Measurements from ENCODE around the gene KCNQ5.

KCNQ5 gene

DNA sequence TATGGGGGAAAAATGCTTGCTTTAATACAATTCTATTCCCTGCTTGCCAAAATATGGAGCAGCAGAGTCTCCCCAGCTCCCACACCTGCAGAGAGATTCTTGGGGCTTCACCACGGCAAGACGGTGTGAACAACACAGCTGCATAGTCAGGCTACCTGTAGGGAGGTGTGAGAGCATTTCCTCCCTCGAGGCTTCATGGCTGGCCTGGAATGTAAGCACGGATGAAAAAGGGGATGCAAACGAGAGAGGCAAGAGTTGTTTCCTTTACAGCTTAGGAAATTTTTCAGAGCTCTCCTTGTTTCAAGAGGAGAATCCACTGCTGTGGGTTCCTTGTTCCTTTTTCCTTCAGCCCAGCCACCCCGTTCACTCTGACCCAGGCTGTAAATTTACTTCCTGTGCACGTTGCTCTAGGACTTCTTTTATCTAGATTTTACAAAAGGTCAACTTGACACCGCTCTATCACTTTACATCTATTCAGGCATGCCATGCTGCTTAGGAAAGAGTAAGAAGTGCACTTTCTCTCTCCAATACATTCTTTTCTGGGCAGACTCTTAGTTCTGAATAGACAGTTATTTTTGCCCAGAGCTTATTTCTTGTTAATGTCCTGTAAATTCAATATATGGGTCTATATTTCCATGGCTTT lies 406.4 kb downstream of the KCNQ5 start:
- DNase-seq: no peak

DNA sequence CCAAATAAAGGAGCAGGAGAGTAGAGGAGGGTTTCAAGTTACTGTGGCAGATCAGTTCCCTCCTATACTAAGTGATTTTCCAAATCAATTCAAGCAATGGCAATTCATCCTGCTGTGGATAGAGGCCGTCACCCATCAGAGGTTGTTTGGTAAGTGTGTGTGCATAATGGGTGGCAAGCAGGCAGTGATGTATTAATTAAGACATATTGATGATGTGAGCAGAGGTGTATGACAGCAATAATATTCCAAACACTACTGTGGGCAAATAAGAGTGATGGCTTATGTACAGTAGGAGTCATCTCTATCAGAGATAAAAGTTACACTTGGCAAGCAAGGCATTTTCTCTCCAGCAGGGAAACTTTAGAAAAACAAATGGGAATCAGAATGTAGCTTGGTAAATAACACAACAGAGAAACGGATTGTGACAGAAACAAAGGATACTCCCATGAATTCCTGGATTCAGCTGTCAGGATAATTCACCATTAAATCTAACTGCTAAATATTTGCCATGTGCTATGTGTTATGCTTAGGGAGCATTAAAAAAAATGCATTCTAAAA lies 407.1 kb downstream of the KCNQ5 start:
- no peak for DNase-seq

DNA sequence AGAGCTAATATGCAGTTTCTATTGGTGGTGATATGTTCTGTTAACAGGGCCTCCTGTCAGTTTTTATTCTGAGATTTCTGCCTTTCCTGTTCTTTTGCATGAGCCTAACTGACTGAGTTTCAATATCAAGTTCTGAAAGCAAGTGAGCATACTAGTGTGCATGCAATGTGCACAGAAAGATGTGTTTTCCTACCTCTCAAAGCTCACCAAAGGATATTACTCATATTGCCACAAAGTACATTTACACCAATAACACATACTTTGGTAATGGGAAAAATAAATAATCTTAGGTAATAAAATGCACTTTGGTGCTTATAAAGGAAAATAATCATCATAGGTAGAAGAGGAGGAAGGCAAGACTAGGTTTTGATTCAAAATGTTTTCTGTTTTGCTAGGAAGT lies 408.4 kb downstream of the KCNQ5 start:
- no peak for DNase-seq

DNA sequence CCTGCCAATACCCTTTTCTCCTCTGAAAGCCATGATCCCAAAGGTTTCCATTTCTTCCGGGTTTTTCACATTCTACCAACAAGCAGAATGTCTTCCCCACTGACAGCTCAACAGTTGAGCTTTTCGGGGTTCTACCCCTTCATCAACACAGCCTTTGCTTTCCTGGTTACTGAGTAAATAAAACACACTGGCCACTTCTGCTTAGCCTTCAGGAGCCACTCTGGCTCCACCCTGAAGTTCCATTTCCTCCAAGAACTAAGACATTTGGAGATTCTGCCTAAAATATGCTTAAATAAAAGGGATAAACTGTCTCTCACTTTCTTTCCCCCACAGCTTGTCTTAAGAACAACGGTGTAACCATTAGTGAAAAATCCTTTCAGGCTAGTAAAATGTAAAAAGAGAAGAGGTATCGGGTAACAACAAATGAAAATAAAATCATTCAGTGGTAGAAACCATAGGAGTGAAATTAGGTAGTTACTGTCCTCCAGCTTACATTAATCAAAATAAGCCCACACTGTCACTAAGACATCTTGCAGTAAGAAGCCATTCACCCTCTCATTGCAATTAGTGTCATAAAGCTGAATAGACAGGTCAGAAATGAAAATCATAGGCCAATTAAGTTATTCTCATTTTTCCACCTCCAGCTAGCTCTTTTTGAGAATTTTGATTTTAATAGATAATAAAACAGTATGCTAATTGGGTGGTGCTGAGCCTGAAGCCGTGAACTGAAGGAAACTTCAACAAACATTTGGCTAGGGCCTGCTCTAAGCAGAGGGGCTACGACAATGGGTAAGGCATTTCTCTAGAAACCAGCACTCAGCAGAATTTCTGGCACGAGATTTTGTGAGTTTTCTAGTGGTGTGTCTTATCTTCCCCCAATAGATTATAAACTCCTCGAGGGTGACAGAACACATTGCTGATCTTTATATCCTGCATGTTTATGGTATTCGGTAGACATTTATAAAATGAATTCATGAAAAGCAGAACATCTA lies 409.2 kb downstream of the KCNQ5 start:
- DNase-seq: no peak

DNA sequence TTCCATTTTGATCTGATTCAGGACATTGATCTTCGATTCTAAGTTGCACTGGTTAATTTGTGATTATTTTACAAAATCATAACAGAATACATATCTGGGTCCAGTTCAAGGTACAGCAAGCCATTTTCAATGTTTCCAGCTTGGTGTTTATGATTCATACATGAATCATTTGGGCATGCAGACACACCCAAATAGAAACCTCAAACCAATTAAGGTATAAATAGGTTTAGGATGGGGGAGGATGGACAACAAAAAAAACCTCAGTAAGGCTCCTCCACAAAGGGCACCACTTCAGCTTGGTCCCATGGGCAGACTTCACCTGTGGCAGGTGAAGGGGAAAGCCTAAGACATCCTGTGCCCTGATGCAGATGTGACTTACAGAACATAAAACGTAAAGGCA lies 410.7 kb downstream of the KCNQ5 start:
- DNase-seq: no peak

DNA sequence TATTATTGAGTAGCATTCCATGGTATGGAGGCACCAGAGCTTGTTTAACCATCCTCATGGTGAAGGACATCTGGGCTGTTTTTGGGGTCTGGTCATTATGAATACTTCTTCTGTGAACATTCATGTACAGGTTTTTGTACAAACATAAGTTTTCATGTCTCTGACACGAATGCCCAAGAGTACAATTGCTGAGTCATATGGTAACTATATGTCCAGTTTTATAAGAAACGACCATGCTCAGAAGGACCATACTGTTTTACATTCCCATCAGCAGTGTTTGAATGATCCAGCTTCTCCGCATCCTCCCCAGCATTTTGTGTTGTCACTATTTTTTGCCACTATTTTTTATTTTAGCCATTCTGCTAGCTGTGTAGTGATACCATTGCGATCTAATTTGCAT lies 414.8 kb downstream of the KCNQ5 start:
- DNase-seq: no peak

DNA sequence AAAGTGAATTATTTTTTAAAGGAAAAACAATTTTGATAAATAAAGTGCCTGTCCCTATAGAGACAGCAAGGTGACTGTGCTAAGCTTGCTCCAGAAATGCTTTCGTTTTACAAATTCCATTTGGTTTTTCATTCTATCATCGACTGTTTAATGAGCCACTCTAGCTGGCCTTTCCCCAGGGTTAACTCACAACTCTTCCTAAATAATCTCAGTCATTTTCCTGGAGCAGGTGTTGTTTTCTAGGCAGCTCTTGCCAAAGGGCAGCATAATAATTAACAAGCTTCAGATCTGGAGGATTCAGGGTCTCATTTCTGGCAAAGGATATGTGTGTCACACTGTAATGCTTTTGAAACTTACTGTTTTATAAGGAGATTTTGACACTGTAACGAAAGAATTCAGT lies 419.2 kb downstream of the KCNQ5 start:
- no peak for DNase-seq

DNA sequence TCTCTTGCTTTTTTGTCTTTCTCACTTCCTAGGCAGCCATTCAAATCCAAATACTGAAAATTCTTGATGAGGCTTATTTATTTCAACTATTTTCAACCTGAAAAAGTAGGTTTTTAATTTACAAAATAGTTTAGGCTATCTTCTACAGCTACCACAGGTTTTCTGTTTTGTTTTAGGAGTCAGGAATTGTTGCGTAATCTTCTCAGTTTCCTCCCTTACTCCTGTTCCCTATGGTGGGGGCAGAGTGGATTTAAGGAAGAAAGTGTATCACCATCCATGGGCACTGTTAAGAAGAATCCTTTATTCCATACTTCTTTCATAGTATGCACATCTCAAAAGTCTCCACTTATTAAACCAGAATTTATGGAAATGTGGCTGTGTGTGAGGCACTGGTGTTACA lies 421.0 kb downstream of the KCNQ5 start:
- DNase-seq: no peak

DNA sequence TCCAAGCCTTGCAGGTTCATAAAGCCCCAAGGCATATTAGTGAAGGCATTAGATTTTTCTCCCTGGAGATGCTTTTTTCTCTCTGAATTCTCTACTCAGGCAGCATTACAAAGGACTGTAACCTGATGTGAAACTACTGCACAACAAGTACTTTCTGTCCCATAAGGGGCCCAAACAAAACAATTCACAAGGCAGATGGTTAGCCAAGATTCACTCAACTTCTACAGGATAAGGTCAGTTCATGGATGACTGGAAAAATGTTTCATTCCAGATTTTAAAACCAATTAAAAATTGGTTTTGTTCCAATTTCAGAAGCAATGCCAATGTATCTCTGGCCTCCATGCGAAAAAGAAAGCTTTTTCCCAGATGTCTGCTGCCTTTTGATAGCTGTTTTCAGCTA lies 421.6 kb downstream of the KCNQ5 start:
- DNase-seq: no peak

DNA sequence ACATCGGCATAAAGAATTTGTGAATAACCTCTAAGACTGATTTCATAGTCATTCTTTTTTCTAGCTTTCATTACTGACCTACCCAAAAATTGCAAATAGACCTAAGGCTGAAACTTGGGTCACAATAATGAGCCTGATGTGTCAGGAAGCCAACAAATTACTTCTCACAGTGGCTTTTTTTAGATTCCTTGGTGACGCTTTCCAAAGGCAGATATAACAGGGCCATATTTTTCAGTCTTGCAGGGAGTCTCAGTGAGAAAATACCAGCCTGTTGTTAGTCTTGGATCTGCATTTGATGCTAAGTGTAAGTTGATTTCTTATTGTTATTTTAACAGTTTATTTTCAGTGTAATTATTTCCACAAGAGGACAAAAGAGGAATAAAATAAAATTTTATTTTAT lies 423.7 kb downstream of the KCNQ5 start:
- DNase-seq: no peak

DNA sequence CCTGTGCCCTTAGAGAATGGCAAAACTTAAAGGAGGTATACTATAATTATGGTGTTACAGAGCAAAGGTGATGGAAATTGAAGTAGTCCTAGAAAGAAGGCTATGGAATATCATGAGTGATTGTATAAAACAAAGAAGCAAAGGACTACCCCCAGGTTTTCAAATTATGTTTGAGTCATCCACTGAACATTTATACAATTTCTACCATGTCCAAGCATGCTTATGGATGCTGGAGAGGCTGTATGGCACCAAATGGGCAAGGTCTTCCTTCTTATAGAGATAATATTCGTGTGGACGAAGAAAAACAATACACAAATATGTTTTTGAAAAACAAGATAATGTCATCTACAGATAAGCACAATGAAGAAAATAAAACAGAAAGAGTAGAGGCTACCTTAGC lies 425.9 kb downstream of the KCNQ5 start:
- DNase-seq: no peak

DNA sequence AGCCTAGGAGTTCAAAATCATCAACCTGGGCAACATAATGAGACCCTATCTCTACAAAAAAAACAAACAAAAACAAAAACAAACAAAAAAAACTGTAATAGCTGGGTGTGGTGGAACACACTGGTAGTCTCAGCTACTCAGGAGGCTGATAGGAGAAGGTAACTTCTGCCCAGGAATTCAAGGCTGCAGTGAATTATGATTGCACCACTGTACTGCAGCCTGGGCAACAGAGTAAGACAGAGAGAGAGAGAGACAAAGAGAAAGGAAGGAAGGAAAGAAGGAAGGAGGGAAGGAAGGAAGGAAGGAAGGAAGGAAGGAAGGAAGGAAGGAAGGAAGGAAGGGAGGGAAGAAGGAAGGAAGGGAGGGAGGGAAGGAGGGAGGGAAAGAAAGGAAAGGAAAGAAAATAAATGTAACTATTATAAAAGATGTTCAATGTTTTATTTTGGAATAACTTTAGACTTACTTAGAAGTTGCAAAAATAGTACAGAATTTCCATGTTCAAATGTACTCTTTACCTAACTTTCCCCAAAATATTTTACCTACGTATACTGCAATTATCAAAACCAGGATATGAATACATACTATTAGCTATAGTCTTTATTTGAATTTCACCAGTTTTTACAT lies 428.2 kb downstream of the KCNQ5 start:
- DNase-seq: no peak

DNA sequence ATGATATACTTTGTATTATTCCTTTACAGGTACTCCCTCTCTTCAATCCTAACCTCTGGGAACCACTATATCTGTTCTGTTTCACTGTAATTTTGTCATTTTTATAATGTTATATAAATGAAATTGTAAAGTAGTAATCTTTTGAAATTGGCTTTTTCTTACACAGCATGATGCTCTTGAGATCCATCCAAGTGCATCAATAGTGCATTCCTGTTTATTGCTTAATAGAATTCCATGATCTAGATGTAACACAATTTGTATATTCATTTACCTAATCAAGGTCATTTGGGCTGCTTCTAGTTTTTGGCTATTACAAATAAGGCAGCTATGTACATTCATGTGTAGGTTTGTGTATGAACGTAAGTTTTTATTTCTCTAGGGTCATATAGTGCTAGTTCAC lies 428.8 kb downstream of the KCNQ5 start:
- no peak for DNase-seq

DNA sequence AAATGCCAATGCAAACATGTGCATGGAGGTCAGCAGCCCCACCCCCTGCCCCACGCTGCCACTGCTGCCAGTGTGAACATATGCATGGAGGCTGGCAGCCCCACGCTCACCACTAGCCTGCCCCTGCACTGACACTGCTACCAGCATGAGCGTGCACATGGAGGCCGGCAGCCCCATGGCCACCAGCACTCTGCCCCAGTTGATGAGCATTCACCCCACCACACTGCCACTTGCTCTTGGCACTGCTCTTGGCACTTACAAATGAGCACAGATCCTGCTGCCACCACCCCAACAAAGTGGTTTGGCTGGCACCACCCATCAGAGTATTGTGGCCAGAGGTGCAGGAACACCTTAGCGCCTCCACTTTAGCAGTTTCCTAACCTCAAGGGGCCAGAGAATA lies 429.3 kb downstream of the KCNQ5 start:
- DNase-seq: no peak

DNA sequence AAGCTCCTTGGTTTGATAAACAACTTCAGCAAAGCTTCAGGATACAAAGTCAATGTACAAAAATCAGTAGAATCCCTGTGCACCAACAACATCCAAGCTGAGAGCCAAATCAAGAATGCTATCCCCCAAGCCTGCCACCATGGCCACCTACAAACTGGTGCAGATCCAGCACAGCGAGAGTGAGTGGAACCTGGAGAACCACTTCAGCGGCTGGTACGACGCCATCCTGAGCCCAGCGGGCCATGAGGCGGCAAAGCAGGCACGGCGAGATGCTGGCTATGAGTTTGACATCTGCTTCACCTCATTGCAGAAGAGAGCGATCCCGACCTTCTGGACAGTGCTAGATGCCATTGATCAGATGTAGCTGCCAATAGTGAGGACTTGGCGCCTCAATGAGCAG lies 433.1 kb downstream of the KCNQ5 start:
- DNase-seq: no peak

DNA sequence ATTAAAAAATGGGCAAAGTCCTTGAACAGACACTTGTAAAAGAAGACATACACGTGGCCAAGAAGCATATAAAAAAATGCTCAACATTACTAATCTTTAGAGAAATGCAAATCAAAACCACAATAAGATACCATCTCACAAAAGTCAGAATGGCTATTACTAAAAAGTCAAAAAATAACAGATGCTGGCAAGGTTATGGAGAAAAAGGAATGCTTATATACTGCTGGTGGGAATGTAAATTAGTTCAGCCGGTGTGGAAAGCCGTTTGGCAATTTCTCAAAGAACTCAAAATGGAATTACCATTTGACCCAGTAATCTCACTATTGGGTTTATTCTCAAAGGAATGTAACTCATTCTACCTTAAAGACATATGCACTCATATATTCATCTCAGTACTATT lies 436.9 kb downstream of the KCNQ5 start:
- no peak for DNase-seq

DNA sequence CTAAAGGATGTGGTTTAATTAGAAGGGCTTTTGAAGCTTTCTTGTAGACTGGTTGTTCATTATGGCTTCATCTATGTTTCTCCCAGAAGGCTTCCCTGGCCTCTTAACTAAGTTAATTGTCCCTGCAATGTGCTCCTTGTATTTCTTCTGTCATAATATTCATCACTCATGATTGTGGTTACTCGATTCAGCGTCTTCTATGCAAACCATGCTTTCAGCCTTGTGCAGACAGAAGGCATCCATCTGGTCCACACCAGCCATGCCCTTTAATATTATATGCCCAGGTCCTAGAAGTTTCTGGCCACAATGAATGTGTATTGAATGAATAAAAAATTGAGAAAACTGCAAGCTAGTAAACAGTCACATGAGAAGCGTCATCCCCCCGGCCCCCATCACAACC lies 440.3 kb downstream of the KCNQ5 start:
- no peak for DNase-seq

DNA sequence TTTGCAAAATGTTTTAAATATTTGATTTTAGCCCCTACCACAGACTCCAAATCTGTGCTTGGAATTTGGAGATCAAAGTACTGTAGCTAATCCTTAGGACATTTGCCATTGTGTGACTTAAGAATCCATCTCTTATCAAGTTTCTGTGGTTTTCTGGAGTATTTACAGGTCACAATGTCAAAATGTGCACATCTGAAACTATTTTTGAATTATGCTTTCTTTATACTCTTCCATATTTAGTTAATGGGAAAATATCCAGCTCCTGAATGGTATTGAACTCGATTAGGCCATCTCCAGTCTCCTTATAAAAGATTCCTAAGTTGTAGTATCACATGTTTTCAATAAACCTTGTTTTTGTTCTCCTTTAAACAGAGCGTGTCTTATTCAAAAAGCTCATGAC lies 441.0 kb downstream of the KCNQ5 start:
- no peak for DNase-seq

DNA sequence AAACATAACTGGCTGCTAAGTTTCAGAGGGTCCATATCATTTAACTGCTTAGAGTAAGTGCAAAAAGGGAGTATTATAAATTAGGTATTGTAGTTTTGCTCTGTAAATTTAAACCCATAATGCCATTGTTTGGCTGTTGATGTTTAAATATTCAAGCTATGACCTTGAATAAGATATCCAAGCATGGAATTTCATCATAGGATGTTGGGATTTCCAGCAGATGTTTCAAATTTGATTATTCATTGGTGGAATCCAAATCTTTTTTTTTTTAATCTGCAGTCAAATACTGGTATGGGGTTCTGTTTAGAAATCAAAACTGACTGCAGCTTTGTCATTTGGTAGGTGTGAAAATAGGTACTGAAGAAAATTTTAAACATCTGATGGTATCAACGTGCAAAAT lies 442.4 kb downstream of the KCNQ5 start:
- no peak for DNase-seq

DNA sequence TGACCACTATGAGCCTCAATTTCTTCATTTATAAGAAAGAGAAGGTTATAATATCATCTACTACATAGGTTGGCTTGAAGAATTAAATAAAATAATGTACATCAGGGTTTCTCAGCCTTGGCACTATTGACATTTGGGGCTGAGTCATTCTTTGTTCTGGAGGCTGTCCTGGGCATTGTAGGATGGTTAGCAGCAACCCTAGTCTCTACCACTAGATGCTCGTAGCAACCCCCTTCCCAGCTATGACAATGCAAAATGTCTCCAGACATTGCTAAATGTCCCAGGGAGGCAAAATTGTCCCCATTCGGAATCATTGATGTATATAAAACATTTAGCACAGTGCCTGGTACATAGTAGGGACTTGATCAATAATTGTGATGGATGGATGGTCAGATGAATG lies 451.4 kb downstream of the KCNQ5 start:
- DNase-seq: no peak

DNA sequence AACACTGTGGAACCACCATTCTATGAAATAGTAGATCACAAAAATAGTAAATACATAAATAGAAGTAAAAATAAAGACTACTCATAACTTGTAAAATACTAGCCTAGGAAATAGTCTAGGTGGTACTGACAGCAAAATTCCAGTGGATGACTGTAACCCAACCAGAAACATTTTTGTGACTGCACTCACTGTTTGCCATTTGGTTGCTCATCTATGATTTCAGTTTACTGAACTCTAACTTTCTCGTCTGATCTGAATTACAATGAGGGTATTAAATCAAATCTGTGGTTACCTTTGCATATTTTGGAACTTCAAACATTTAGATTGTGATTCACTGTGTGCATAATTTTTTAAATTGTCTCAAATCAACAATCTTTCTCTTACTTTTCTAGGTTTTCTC lies 452.3 kb downstream of the KCNQ5 start:
- no peak for DNase-seq

DNA sequence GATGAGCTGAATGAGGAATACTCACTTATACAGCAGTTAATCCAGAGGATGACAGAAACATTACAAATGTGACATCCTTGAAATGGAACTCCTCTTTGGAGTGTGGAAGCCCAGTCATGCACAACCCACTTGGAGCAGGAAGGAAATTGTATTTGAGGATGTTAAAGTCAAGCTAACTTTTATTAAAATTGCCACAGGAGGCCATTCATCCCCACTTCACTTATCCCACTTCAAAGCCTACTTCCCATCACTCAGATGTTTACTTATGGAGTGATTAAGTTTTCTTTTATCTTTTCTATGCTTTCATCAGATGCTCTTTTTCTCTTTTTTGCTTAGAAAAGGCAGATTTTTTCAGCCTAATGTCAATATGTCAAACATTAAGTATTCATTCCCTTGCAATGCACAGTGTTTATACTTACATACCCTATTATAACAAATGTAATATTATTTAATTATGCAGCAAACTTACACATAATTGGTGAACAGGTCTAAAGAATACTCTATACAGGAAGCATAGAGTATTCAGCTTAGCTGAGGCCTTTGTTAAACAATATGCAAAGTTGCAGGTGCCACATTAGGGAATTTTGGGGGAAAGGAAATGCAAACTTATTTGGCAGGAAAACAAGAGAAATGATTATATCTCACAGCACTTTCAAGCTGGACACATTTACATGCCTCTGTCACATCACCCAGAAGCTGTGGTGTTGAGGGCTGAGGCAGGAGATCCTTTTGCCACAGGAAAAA lies 454.5 kb downstream of the KCNQ5 start:
- no peak for DNase-seq

DNA sequence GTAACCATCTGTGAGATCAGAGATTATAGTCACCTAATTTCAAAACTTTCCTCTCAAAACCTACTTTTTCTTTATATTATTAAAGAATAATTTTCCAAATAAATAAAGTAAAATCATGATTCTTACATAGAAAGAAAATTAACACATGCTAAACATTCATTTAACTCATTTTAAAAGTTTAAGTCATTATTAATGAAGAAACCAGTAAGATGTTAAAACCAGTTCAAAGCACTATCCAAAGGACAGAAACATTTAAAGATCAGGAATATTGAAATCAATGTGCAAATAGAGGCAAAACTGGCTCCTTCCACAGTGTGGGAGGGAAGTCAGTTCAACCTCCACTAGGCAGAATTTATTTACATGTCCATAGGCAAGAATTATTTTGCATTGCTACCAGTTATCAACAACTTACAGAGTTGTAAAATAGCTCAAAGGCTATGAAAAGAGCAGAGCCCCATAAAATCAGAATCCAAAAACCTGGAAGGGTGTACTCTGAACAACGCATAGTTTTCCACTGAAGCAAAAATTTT lies 456.5 kb downstream of the KCNQ5 start:
- DNase-seq: no peak
